Fibroblast of lung (primary cell): ENCODE measurements around the gene UNC13C. TPM values are rescaled to one million over a fixed set of nuclear protein-coding genes. Genes with fewer than 3 reads are reported as not detected.

Experiments used
- DNase-seq, 2 donors: peaks; one replicate each; pipeline versions ENCODE4 v3.0.0 to v3.0.0-alpha.2; 2010; ENCODE audit warnings: low read depth in 2 of 2
- H2AFZ ChIP-seq: 2 replicates; pipeline ENCODE4 v1.5.1; 2012; ENCODE audit warnings: low read length, control low read depth, inconsistent platforms
- H3K27ac ChIP-seq: 2 replicates; pipeline ENCODE4 v1.5.1; 2011; ENCODE audit warnings: low read length, control low read depth; ENCODE audit not compliant: insufficient read depth
- H3K27me3 ChIP-seq: 2 replicates; pipeline ENCODE4 v1.5.1; 2011; ENCODE audit warnings: mild to moderate bottlenecking, low read length; ENCODE audit not compliant: control insufficient read depth, insufficient read depth
- H3K36me3 ChIP-seq: 2 replicates; pipeline ENCODE4 v1.5.1; 2011; ENCODE audit warnings: low read length; ENCODE audit not compliant: control insufficient read depth, insufficient read depth
- H3K4me1 ChIP-seq: 2 replicates; pipeline ENCODE4 v1.5.1; 2011; ENCODE audit warnings: low read length; ENCODE audit not compliant: control insufficient read depth, insufficient read depth; ENCODE audit errors: extremely low read depth
- H3K4me2 ChIP-seq: 2 replicates; pipeline ENCODE4 v1.5.1; 2011; ENCODE audit warnings: low read length, control low read depth; ENCODE audit not compliant: insufficient read depth; ENCODE audit errors: extremely low read depth
- H3K4me3 ChIP-seq, 4 experiments: fragments of 200-600 bp in 1 of 4; sonication (generic) in 1 of 4; replicated peaks in 1 of 4; 2 replicates each; pipeline ENCODE4 v1.5.1; 2011 to 2016; ENCODE audit warnings: low read length in 4 of 4, low read depth in 3 of 4, mild to moderate bottlenecking in 3 of 4, control low read depth in 2 of 4, inconsistent platforms in 1 of 4, mixed read lengths in 1 of 4; ENCODE audit not compliant: insufficient read depth in 1 of 4; ENCODE audit errors: control extremely low read depth in 1 of 4
- H3K79me2 ChIP-seq: 2 replicates; pipeline ENCODE4 v1.5.1; 2012; ENCODE audit warnings: mild to moderate bottlenecking, low read length, inconsistent platforms; ENCODE audit not compliant: control insufficient read depth, insufficient read depth
- H3K9ac ChIP-seq: 2 replicates; pipeline ENCODE4 v1.5.1; 2011; ENCODE audit warnings: mild to moderate bottlenecking, low read length, control low read depth; ENCODE audit not compliant: insufficient read depth
- H3K9me3 ChIP-seq: 2 replicates; pipeline ENCODE4 v1.5.1; 2012; ENCODE audit warnings: low read depth, low read length; ENCODE audit not compliant: control insufficient read depth, insufficient read depth
- H4K20me1 ChIP-seq: 2 replicates; pipeline ENCODE4 v1.5.1; 2011; ENCODE audit warnings: low read length; ENCODE audit not compliant: control insufficient read depth, insufficient read depth; ENCODE audit errors: extremely low read depth
- CTCF ChIP-seq, 2 donors: IDR thresholded peaks in 1 of 2; conservative IDR thresholded peaks in 1 of 2; 1 replicate in 1 of 2; 2 replicates in 1 of 2; pipeline ENCODE4 v1.5.1; 2011 to 2012; ENCODE audit warnings: low read length in 2 of 2, control low read depth in 1 of 2, inconsistent platforms in 1 of 2, low read depth in 1 of 2, mild to moderate bottlenecking in 1 of 2
- EZH2 ChIP-seq: IDR thresholded peaks from 2 replicates; pipeline ENCODE4 v1.5.1; 2012; ENCODE audit warnings: low read length, control low read depth, mild to moderate bottlenecking; ENCODE audit errors: missing control alignments
- polyA plus RNA-seq, 2 donors: library from polyadenylated mRNA; depleted of rRNA in 1 of 2; stranded (reverse) in 1 of 2; unstranded in 1 of 2; fragments of >200 nt; gene quantifications; 2 replicates each; pipeline ENCODE4 v1.2.1, GENCODE V29; 2011 to 2012; ENCODE audit warnings: missing spikeins in 1 of 2
- total RNA-seq: library from RNA; depleted of rRNA; stranded (reverse); fragments of >200 nt; gene quantifications from 2 replicates; pipeline ENCODE4 v1.2.1, GENCODE V29; 2014

Gene UNC13C
- total and polyA plus RNA-seq, 2 donors (not counting 1 experiment from before 2014, with no cell fraction given), result not detected

GRCh38 chr15:54280726-54281125 lies 302.5 kb downstream of the UNC13C start:
- Histone ChIP-seq H2AFZ (no peak overlapping the region), H3K27me3 (no peaks in the 10 kb centered on the region), H3K79me2 (no peaks in the 10 kb centered on the region), H3K9ac (no peak overlapping the region), H3K4me1 (no peaks in the 10 kb centered on the region), H3K4me2 (no peak overlapping the region), H3K27ac (no peak overlapping the region), H4K20me1 (no peaks in the 10 kb centered on the region), H3K36me3 (no peaks in the 10 kb centered on the region), H3K9me3 (no peaks in the 10 kb centered on the region), H3K4me3 (no peak overlapping the region)
- no peak for DNase-seq
- TF ChIP-seq CTCF (conservative IDR thresholded peaks at IDR 0.05 in 1 of 2, IDR thresholded peaks at IDR 0.05 in 1 of 2; ENCODE audit: low read depth in 1 of 2, low read length in 2 of 2), result no peak
- TF ChIP-seq EZH2, result no peak

GRCh38 chr15:54282228-54282836 lies 304.1 kb downstream of the UNC13C start:
- H3K9ac ChIP-seq, result no peak overlapping the region
- TF ChIP-seq EZH2 (no peak), CTCF (conservative IDR thresholded peaks at IDR 0.05 in 1 of 2, IDR thresholded peaks at IDR 0.05 in 1 of 2; ENCODE audit: low read depth in 1 of 2, low read length in 2 of 2) (no peak)
- no peaks in the 10 kb centered on the region for H3K27me3 ChIP-seq
- no peaks in the 10 kb centered on the region for H4K20me1 ChIP-seq
- H3K9me3 ChIP-seq, result no peaks in the 10 kb centered on the region
- no peaks in the 10 kb centered on the region for H3K36me3 ChIP-seq
- H2AFZ ChIP-seq, result no peak overlapping the region
- H3K4me2 ChIP-seq, result no peak overlapping the region
- no peaks in the 10 kb centered on the region for H3K4me1 ChIP-seq
- no peaks in the 10 kb centered on the region for H3K79me2 ChIP-seq
- no peak overlapping the region for H3K4me3 ChIP-seq
- no peak for DNase-seq
- no peak overlapping the region for H3K27ac ChIP-seq

GRCh38 chr15:54288049-54288448 lies 309.8 kb downstream of the UNC13C start:
- no peak overlapping the region for H3K9ac ChIP-seq
- no peaks in the 10 kb centered on the region for H3K9me3 ChIP-seq
- no peak overlapping the region for H2AFZ ChIP-seq
- DNase-seq, result no peak
- H3K27me3 ChIP-seq, result no peaks in the 10 kb centered on the region
- no peaks in the 10 kb centered on the region for H3K79me2 ChIP-seq
- TF ChIP-seq EZH2, result no peak
- TF ChIP-seq CTCF (conservative IDR thresholded peaks at IDR 0.05 in 1 of 2, IDR thresholded peaks at IDR 0.05 in 1 of 2; ENCODE audit: low read depth in 1 of 2, low read length in 2 of 2), result no peak
- no peak overlapping the region for H3K27ac ChIP-seq
- H3K4me3 ChIP-seq, result no peak overlapping the region
- H3K36me3 ChIP-seq, result no peaks in the 10 kb centered on the region
- no peaks in the 10 kb centered on the region for H3K4me1 ChIP-seq
- no peaks in the 10 kb centered on the region for H4K20me1 ChIP-seq
- H3K4me2 ChIP-seq, result no peak overlapping the region
